H9 (cell line): ENCODE data around the gene WDR75. TPM values are rescaled to one million over a fixed set of nuclear protein-coding genes. Genes with fewer than 3 reads are reported as not detected.

ENCODE experiments used
- DNase-seq: peaks from one replicate; pipeline ENCODE4 v3.0.0-alpha.2; 2017
- H2AFZ ChIP-seq: one replicate; pipeline ENCODE4 v1.6.1; 2013; ENCODE audit warnings: mild to moderate bottlenecking, low read length, control low read depth, moderate library complexity
- H2AK5ac ChIP-seq: 2 replicates; pipeline ENCODE4 v1.6.1; 2013; ENCODE audit warnings: low read length, control low read depth, mixed read lengths; ENCODE audit not compliant: insufficient read length
- H2BK120ac ChIP-seq: one replicate; pipeline ENCODE4 v1.6.1; 2013; ENCODE audit warnings: low read depth, mild to moderate bottlenecking, low read length, control low read depth, inconsistent platforms; ENCODE audit not compliant: poor library complexity, severe bottlenecking
- H2BK12ac ChIP-seq: 2 replicates; pipeline ENCODE4 v1.6.1; 2013; ENCODE audit warnings: low read length, control low read depth, mixed read lengths, low read depth; ENCODE audit not compliant: insufficient read length
- H2BK15ac ChIP-seq: 2 replicates; pipeline ENCODE4 v1.6.1; 2013; ENCODE audit warnings: low read depth, low read length, control low read depth
- H2BK20ac ChIP-seq: one replicate; pipeline ENCODE4 v1.6.1; 2013; ENCODE audit warnings: low read depth, mild to moderate bottlenecking, low read length, control low read depth, inconsistent platforms; ENCODE audit not compliant: poor library complexity, severe bottlenecking
- H2BK5ac ChIP-seq: 2 replicates; pipeline ENCODE4 v1.6.1; 2013; ENCODE audit warnings: low read length, control low read depth, mixed read lengths; ENCODE audit not compliant: insufficient read length
- H3K14ac ChIP-seq: 2 replicates; pipeline ENCODE4 v1.6.1; 2013; ENCODE audit warnings: low read length, control low read depth; ENCODE audit not compliant: insufficient read depth
- H3K18ac ChIP-seq: 2 replicates; pipeline ENCODE4 v1.6.1; 2013; ENCODE audit warnings: low read depth, mild to moderate bottlenecking, mixed read lengths, low read length, control low read depth; ENCODE audit not compliant: insufficient read length
- H3K23ac ChIP-seq: 2 replicates; pipeline ENCODE4 v1.6.1; 2013; ENCODE audit warnings: low read length, control low read depth, mixed read lengths, low read depth; ENCODE audit not compliant: insufficient read length
- H3K23me2 ChIP-seq: 2 replicates; pipeline ENCODE4 v1.6.1; 2013; ENCODE audit warnings: low read depth, mild to moderate bottlenecking, mixed read lengths, low read length, control low read depth; ENCODE audit not compliant: insufficient read length, poor library complexity, severe bottlenecking
- H3K27ac ChIP-seq: 2 replicates; pipeline ENCODE4 v1.5.1; 2013; ENCODE audit warnings: low read length, control low read depth, mixed read lengths, low read depth; ENCODE audit not compliant: insufficient read length
- H3K27me3 ChIP-seq: 2 replicates; pipeline ENCODE4 v1.6.1; 2013; ENCODE audit warnings: low read length, control low read depth, inconsistent platforms; ENCODE audit not compliant: insufficient read depth
- H3K4ac ChIP-seq: 2 replicates; pipeline ENCODE4 v1.6.1; 2013; ENCODE audit warnings: low read depth, mild to moderate bottlenecking, control low read depth, inconsistent platforms, low read length, moderate library complexity
- H3K4me1 ChIP-seq: 2 replicates; pipeline ENCODE4 v1.6.1; 2013; ENCODE audit warnings: low read length, control low read depth, inconsistent platforms; ENCODE audit not compliant: insufficient read depth
- H3K4me2 ChIP-seq: 2 replicates; pipeline ENCODE4 v1.6.1; 2013; ENCODE audit warnings: low read length, control low read depth, mixed read lengths; ENCODE audit not compliant: insufficient read length, insufficient read depth
- H3K56ac ChIP-seq: 2 replicates; pipeline ENCODE4 v1.6.1; 2013; ENCODE audit warnings: low read depth, mild to moderate bottlenecking, mixed read lengths, low read length, control low read depth; ENCODE audit not compliant: insufficient read length
- H3K79me1 ChIP-seq: 2 replicates; pipeline ENCODE4 v1.6.1; 2013; ENCODE audit warnings: low read depth, mild to moderate bottlenecking, moderate library complexity, low read length, control low read depth, inconsistent platforms; ENCODE audit not compliant: insufficient read depth, poor library complexity, severe bottlenecking
- H3K79me2 ChIP-seq: 2 replicates; pipeline ENCODE4 v1.6.1; 2013; ENCODE audit warnings: low read length, control low read depth, inconsistent platforms; ENCODE audit not compliant: insufficient read depth
- H3K9ac ChIP-seq: 2 replicates; pipeline ENCODE4 v1.6.1; 2013; ENCODE audit warnings: low read length, control low read depth, mixed read lengths; ENCODE audit not compliant: insufficient read length; ENCODE audit errors: extremely low read depth
- H3K9me3 ChIP-seq: one replicate; pipeline ENCODE4 v1.6.1; 2013; ENCODE audit warnings: low read depth, low read length, inconsistent platforms; ENCODE audit not compliant: control insufficient read depth
- H3T11ph ChIP-seq: one replicate; pipeline ENCODE4 v1.6.1; 2013; ENCODE audit warnings: mild to moderate bottlenecking, low read length, control low read depth, inconsistent platforms
- H4K20me1 ChIP-seq: one replicate; pipeline ENCODE4 v1.6.1; 2013; ENCODE audit not compliant: control insufficient read depth, insufficient read length, insufficient read depth
- H4K5ac ChIP-seq: 2 replicates; pipeline ENCODE4 v1.6.1; 2013; ENCODE audit warnings: low read depth, mild to moderate bottlenecking, mixed read lengths, low read length, control low read depth; ENCODE audit not compliant: insufficient read length
- H4K8ac ChIP-seq: replicated peaks from 2 replicates; pipeline ENCODE4 v1.6.1; 2013; ENCODE audit warnings: low read length, control low read depth, mixed read lengths, low read depth; ENCODE audit not compliant: insufficient read length
- H4K91ac ChIP-seq: 2 replicates; pipeline ENCODE4 v1.6.1; 2013; ENCODE audit warnings: low read depth, mild to moderate bottlenecking, moderate library complexity, mixed read lengths, low read length, control low read depth; ENCODE audit not compliant: insufficient read length
- H3K27ac Mint-ChIP-seq, 3 experiments: 2 replicates in 2 of 3; 3 replicates in 1 of 3; pipeline ENCODE4 v1.8.0; 2020 to 2021; ENCODE audit warnings: mixed read lengths in 3 of 3, mild to moderate bottlenecking in 1 of 3, moderate library complexity in 1 of 3
- H3K27me3 Mint-ChIP-seq: 2 replicates; pipeline ENCODE4 v1.8.0; 2021; ENCODE audit warnings: low read depth, mild to moderate bottlenecking, moderate library complexity, mixed read lengths
- H3K36me3 Mint-ChIP-seq, 3 experiments: 2 replicates in 2 of 3; 3 replicates in 1 of 3; pipeline ENCODE4 v1.8.0; 2020 to 2021; ENCODE audit warnings: low read depth in 3 of 3, mixed read lengths in 3 of 3; ENCODE audit not compliant: insufficient read depth in 1 of 3
- H3K4me1 Mint-ChIP-seq, 2 experiments: 2 replicates each; pipeline ENCODE4 v1.8.0; 2020; ENCODE audit warnings: mixed read lengths in 2 of 2
- H3K4me3 Mint-ChIP-seq, 2 experiments: 2 replicates in 1 of 2; 3 replicates in 1 of 2; pipeline ENCODE4 v1.8.0; 2020 to 2021; ENCODE audit warnings: mild to moderate bottlenecking in 2 of 2, mixed read lengths in 2 of 2, moderate library complexity in 1 of 2
- H3K9me3 Mint-ChIP-seq, 2 experiments: 2 replicates in 1 of 2; 3 replicates in 1 of 2; pipeline ENCODE4 v1.8.0; 2020; ENCODE audit warnings: mild to moderate bottlenecking in 2 of 2, mixed read lengths in 2 of 2, moderate library complexity in 1 of 2
- CTCF ChIP-seq: fragments of 200-600 bp; sonication (generic); conservative IDR thresholded peaks from 3 replicates; pipeline ENCODE4 v1.8.0; 2021; ENCODE audit warnings: antibody characterized with exemption, mild to moderate bottlenecking
- WGBS: extraction: QIAGEN DNeasy Blood & Tissue Kit; methylation state at CpG from one replicate; pipeline ENCODE4 v1.1.7; 2013; ENCODE audit warnings: missing lambda C conversion rate, low lambda C conversion rate, mixed read lengths; ENCODE audit not compliant: insufficient read length; ENCODE audit errors: extremely low coverage; 5-methylcytosine and 5-hydroxymethylcytosine counted together
- total RNA-seq: library from RNA; stranded (reverse); gene quantifications from 2 replicates; pipeline ENCODE4 v1.2.1, GENCODE V29; 2021

The WDR75 gene
- total RNA-seq, 1 experiment from 2014 or later, result 80.6 TPM

- Histone ChIP-seq H3T11ph (no peak overlapping the region), H2AK5ac (no peak overlapping the region), H4K91ac (no peak overlapping the region), H3K18ac (no peak overlapping the region), H4K20me1 (no peaks in the 10 kb centered on the region), H3K56ac (no peak overlapping the region), H3K27ac (no peak overlapping the region), H3K9me3 (no peaks in the 10 kb centered on the region), H4K8ac (no peak overlapping the region), H2BK15ac (no peak overlapping the region), H3K23me2 (no peaks in the 10 kb centered on the region), H3K4ac (no peak overlapping the region), H2BK5ac (no peak overlapping the region), H3K4me2 (no peak overlapping the region), H2BK12ac (no peak overlapping the region), H2BK20ac (no peak overlapping the region), H2BK120ac (no peak overlapping the region), H3K9ac (no peak overlapping the region), H4K5ac (no peak overlapping the region), H3K27me3 (no peaks in the 10 kb centered on the region), H3K23ac (no peak overlapping the region), H3K79me1 (peaks cover 2% of the 10 kb centered on the region), H3K14ac (no peak overlapping the region), H3K79me2 (peaks cover 40% of the 10 kb centered on the region), H3K4me1 (no peaks in the 10 kb centered on the region; the same call in 1 of the 2 replicates), H2AFZ (no peak overlapping the region)
- no peaks in the 10 kb centered on the region for H3K9me3 Mint-ChIP-seq
- DNase-seq, result no peak
- H3K27ac Mint-ChIP-seq, result peak overlapping the region in 1 of 3 experiments; percentile 17; a peak in 1 of 7 replicates
- H3K36me3 Mint-ChIP-seq, result peaks cover 26 to 40% (median 37%) of the 10 kb centered on the region in 3 experiments
- peaks cover 2 to 3% of the 10 kb centered on the region in 2 experiments; a peak in 2 of 4 replicates for H3K4me1 Mint-ChIP-seq
- TF ChIP-seq CTCF, result no peak
- no CpG with 5 or more reads among the region's 2 CpGs for WGBS
- H3K4me3 Mint-ChIP-seq, result no peak overlapping the region
- no peaks in the 10 kb centered on the region for H3K27me3 Mint-ChIP-seq
These were observed 5.5 kb downstream of the WDR75 start for GRCh38 chr2:189446780-189447179.
